Endothelial cell of umbilical vein (primary cell): ENCODE results near the gene SPOUT1. TPM values are rescaled to one million over a fixed set of nuclear protein-coding genes. Genes with fewer than 3 reads are reported as not detected.
A peak's percentile ranks its signal among the peaks of the same experiment; 100 is the strongest.

Experiments
- BruUV-seq: library from RNA; stranded (reverse); fragments of 400-500 nt; replicated peaks from 2 replicates; lab custom pipeline; 2021; lab: Mats Ljungman, UMichigan
- CTCF ChIA-PET: fragments of 300-600, 350-600 bp; sonication (Branson Sonifier 250); formaldehyde crosslinking; loops from one replicate; lab custom pipeline; 2021; ENCODE audit warnings: antibody characterized with exemption, inconsistent platforms; lab: Charles Lee
- POLR2A ChIA-PET: fragments of 300-600, 350-600 bp; sonication (Branson Sonifier 250); formaldehyde crosslinking; loops from one replicate; lab custom pipeline; 2021; ENCODE audit warnings: antibody characterized with exemption, inconsistent platforms; lab: Charles Lee
- DNase-seq: peaks from one replicate; pipeline ENCODE4 v3.0.0-alpha.2; 2011; ENCODE audit warnings: low read depth, low spot score
- FAIRE-seq: peaks from 2 replicates; lab custom pipeline; 2011; peaks lifted over from hg19 to GRCh38; lab: Jason Lieb, UNC
- H2AFZ ChIP-seq: 2 replicates; pipeline ENCODE4 v1.6.0; 2012; ENCODE audit warnings: low read depth, low read length, control low read depth, inconsistent platforms
- H3K27ac ChIP-seq: 2 replicates; pipeline ENCODE4 v1.5.1; 2011; ENCODE audit warnings: low read depth, mild to moderate bottlenecking, control low read depth, low read length, moderate library complexity; ENCODE audit not compliant: insufficient read depth
- H3K27me3 ChIP-seq, 2 experiments: 2 replicates each; pipeline versions ENCODE4 v1.6.0 to v1.6.1; 2011; ENCODE audit warnings: low read length in 2 of 2, mixed read lengths in 1 of 2; ENCODE audit not compliant: control insufficient read depth in 2 of 2, insufficient read depth in 2 of 2
- H3K36me3 ChIP-seq, 2 experiments: 2 replicates in 1 of 2; 3 replicates in 1 of 2; pipeline ENCODE4 v1.5.1; 2011; ENCODE audit warnings: low read length in 2 of 2, mild to moderate bottlenecking in 1 of 2, moderate library complexity in 1 of 2; ENCODE audit not compliant: control insufficient read depth in 2 of 2, insufficient read depth in 2 of 2; ENCODE audit errors: extremely low read depth in 1 of 2
- H3K4me1 ChIP-seq: 3 replicates; pipeline ENCODE4 v1.5.1; 2011; ENCODE audit warnings: mild to moderate bottlenecking, low read length; ENCODE audit not compliant: control insufficient read depth, insufficient read depth; ENCODE audit errors: extremely low read depth
- H3K4me2 ChIP-seq: 2 replicates; pipeline ENCODE4 v1.6.1; 2011; ENCODE audit warnings: low read length, control low read depth, mixed read lengths; ENCODE audit not compliant: insufficient read depth
- H3K4me3 ChIP-seq, 3 experiments: fragments of 200-600 bp in 1 of 3; sonication (generic), shearing (Covaris generic) in 1 of 3; replicated peaks in 1 of 3; 2 replicates each; pipeline ENCODE4 v1.5.1; 2011 to 2016; ENCODE audit warnings: control low read depth in 3 of 3, low read length in 3 of 3, mild to moderate bottlenecking in 2 of 3, inconsistent platforms in 1 of 3, low read depth in 1 of 3, moderate library complexity in 1 of 3; ENCODE audit not compliant: insufficient read depth in 1 of 3
- H3K79me2 ChIP-seq: 2 replicates; pipeline ENCODE4 v1.6.0; 2012; ENCODE audit warnings: low read length, inconsistent platforms; ENCODE audit not compliant: control insufficient read depth, insufficient read depth
- H3K9ac ChIP-seq: replicated peaks from 2 replicates; pipeline ENCODE3; 2011; ENCODE audit warnings: low read length, control low read depth; ENCODE audit not compliant: insufficient read depth; ENCODE audit errors: extremely low read depth
- H3K9me1 ChIP-seq: replicated peaks from 3 replicates; pipeline ENCODE4 v1.6.0; 2011; ENCODE audit warnings: mild to moderate bottlenecking, low read length; ENCODE audit not compliant: control insufficient read depth, insufficient read depth; ENCODE audit errors: extremely low read depth
- H3K9me3 ChIP-seq: replicated peaks from 2 replicates; pipeline ENCODE4 v1.5.1; 2012; ENCODE audit warnings: low read length, inconsistent platforms; ENCODE audit not compliant: control insufficient read depth, insufficient read depth
- H4K20me1 ChIP-seq: replicated peaks from 2 replicates; pipeline ENCODE3; 2011; ENCODE audit warnings: mild to moderate bottlenecking, low read length; ENCODE audit not compliant: control insufficient read depth, insufficient read depth; ENCODE audit errors: extremely low read depth
- EZH2 ChIP-seq: IDR thresholded peaks from 2 replicates; pipeline ENCODE4 v1.6.1; 2012; ENCODE audit warnings: borderline replicate concordance, low read depth, mild to moderate bottlenecking, moderate library complexity, low read length, inconsistent platforms; ENCODE audit not compliant: severe bottlenecking
- GATA2 ChIP-seq: IDR thresholded peaks from 2 replicates; pipeline ENCODE4 v1.7.0; 2011; ENCODE audit warnings: low read depth, mild to moderate bottlenecking, moderate library complexity, mixed read lengths, low read length; ENCODE audit not compliant: insufficient read length, insufficient read depth
- MYC ChIP-seq: IDR thresholded peaks from one replicate; pipeline ENCODE4 v1.6.1; 2011; ENCODE audit warnings: mild to moderate bottlenecking, low read depth, low read length
- POLR2A ChIP-seq: IDR thresholded peaks from 2 replicates; pipeline ENCODE4 v1.6.1; 2012; ENCODE audit warnings: low read depth, mild to moderate bottlenecking, control low read depth, low read length
- POLR2AphosphoS5 ChIP-seq: IDR thresholded peaks from 2 replicates; pipeline ENCODE4 v1.6.1; 2012; ENCODE audit warnings: low read depth, mild to moderate bottlenecking, control low read depth, low read length, moderate library complexity; ENCODE audit not compliant: insufficient read depth
- dilution Hi-C: fragments of 300-500 bp; cut with MboI; formaldehyde crosslinking; loops from one replicate; pipeline ENCODE4 v1.15.0; 2019; ENCODE audit warnings: low sequenced_read_pairs; ENCODE audit not compliant: extremely low pct_ligation_motif_present
- intact Hi-C: fragments of 100-400 bp; cut with micrococcal nuclease; formaldehyde crosslinking; loops from one replicate; pipeline ENCODE4 v1.10.0; 2022
- polyA plus RNA-seq, 4 experiments: library from polyadenylated mRNA; depleted of rRNA in 3 of 4; stranded (reverse) in 3 of 4; unstranded in 1 of 4; fragments of >200 nt; gene quantifications; 2 replicates each; pipeline versions ENCODE4 v1.2.1 to v1.2.3, GENCODE V29; 2011 to 2012; ENCODE audit warnings: missing spikeins in 1 of 4
- total RNA-seq: library from RNA; stranded (reverse); gene quantifications from 2 replicates; pipeline ENCODE4 v1.2.3, GENCODE V29; 2021
- TF ChIP-seq, protein P1 (sequence below): IDR thresholded peaks from 2 replicates; pipeline ENCODE4 v1.6.1; 2011; ENCODE audit not compliant: insufficient read depth, insufficient read length
- TF ChIP-seq, protein P2 (sequence below), 2 donors: IDR thresholded peaks; 1 replicate in 1 of 2; 2 replicates in 1 of 2; pipeline ENCODE4 v1.5.1; 2011; ENCODE audit warnings: low read length in 2 of 2, mild to moderate bottlenecking in 2 of 2, moderate library complexity in 2 of 2, control low read depth in 1 of 2, inconsistent platforms in 1 of 2, low read depth in 1 of 2; ENCODE audit not compliant: insufficient read depth in 1 of 2; ENCODE audit errors: extremely low read depth in 1 of 2

The SPOUT1 gene
- total and polyA plus RNA-seq, 2 donors (not counting 3 experiments of a cell fraction or from before 2014, with no cell fraction given): 50.4 to 51.6 TPM

DNA sequence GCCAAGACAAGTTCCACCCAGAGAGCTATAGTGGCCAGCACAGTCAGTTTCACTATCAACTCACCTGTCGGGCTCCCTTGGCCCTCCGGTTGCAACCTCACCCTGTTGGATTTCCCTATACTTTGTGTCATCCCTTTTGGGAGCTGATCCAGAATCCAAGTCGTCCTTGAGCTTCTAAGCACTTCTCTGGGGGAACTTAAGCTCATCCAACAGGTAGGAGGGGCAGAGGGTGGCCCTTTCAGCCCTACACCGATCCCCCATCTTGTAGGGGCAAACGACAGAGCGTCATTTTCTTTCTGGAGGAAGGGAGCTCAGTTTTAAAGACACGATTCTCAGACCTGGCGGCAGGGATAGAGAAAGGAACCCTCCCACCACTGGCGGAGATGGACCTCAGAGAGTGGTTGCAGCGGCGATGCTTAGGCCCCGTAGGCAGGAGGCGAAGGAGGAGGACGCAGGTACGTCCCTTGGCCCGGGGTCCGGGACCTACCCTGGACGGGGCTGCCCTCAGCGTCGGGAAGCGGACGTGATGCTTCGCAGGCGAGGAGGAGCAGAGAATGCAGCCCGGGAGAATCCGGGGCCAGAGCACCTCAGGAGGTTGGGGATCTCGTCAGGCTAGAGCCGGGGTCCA, 58.4 kb downstream of the SPOUT1 start:
- Histone ChIP-seq H2AFZ (peak overlapping the region; percentile 77), H3K27ac (peak overlapping the region; percentile 39), H3K4me1 (peaks cover 7% of the 10 kb centered on the region), H3K9me3 (no peaks in the 10 kb centered on the region), H3K9me1 (no peaks in the 10 kb centered on the region), H3K79me2 (no peaks in the 10 kb centered on the region), H4K20me1 (no peaks in the 10 kb centered on the region), H3K36me3 (no peaks in the 10 kb centered on the region), H3K9ac (peak overlapping the region; percentile 83), H3K27me3 (no peaks in the 10 kb centered on the region), H3K4me3 (peak overlapping the region; percentile 49 to 86 (median 66)), H3K4me2 (peak overlapping the region; percentile 56)
- POLR2A ChIA-PET: no interaction called here
- FAIRE-seq (no peak), DNase-seq (peak; percentile 62)
- TSS peak; percentile 57 for BruUV-seq
- dilution Hi-C loops (no loop called here), intact Hi-C loops (loop anchor here (1.0 kb wide), 2 partner anchors 47 to 136 kb away; partner anchors contain the start of gene ZDHHC12)
- TF ChIP-seq EZH2 (no peak), GATA2 (no peak), MYC (no peak), POLR2A (no peak), POLR2AphosphoS5 (no peak)
- TF ChIP-seq, protein P1, sequence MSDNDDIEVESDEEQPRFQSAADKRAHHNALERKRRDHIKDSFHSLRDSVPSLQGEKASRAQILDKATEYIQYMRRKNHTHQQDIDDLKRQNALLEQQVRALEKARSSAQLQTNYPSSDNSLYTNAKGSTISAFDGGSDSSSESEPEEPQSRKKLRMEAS: no peak
- TF ChIP-seq, protein P2, sequence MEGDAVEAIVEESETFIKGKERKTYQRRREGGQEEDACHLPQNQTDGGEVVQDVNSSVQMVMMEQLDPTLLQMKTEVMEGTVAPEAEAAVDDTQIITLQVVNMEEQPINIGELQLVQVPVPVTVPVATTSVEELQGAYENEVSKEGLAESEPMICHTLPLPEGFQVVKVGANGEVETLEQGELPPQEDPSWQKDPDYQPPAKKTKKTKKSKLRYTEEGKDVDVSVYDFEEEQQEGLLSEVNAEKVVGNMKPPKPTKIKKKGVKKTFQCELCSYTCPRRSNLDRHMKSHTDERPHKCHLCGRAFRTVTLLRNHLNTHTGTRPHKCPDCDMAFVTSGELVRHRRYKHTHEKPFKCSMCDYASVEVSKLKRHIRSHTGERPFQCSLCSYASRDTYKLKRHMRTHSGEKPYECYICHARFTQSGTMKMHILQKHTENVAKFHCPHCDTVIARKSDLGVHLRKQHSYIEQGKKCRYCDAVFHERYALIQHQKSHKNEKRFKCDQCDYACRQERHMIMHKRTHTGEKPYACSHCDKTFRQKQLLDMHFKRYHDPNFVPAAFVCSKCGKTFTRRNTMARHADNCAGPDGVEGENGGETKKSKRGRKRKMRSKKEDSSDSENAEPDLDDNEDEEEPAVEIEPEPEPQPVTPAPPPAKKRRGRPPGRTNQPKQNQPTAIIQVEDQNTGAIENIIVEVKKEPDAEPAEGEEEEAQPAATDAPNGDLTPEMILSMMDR (IDR thresholded peaks at IDR 0.05; ENCODE audit: extremely low read depth in 1 of 2, insufficient read depth in 1 of 2, low read depth in 1 of 2, low read length in 2 of 2): no peak
- CTCF ChIA-PET: interaction anchor here (0.6 to 1.4 kb wide), 9 partner anchors 11 to 88 kb away, joined by 3 to 7 read pairs (median 5); partner anchors contain the start of genes ENDOG, PKN3 and TBC1D13
